Neural crest cell (in vitro differentiated cells): ENCODE measurements around the gene TWIST1. TPM values are rescaled to one million over a fixed set of nuclear protein-coding genes. Genes with fewer than 3 reads are reported as not detected.
A peak's percentile ranks its signal among the peaks of the same experiment; 100 is the strongest.

Source experiments
- DNase-seq: peaks from one replicate; pipeline ENCODE4 v3.0.0; 2021; ENCODE audit warnings: low read depth, mixed read lengths, low spot score
- H3K27ac Mint-ChIP-seq: one replicate; pipeline ENCODE4 v1.8.0; 2021; ENCODE audit warnings: mild to moderate bottlenecking, mixed read lengths; ENCODE audit not compliant: unreplicated experiment
- H3K27me3 Mint-ChIP-seq: 2 replicates; pipeline ENCODE4 v1.8.0; 2021; ENCODE audit warnings: low read depth, mild to moderate bottlenecking, mixed read lengths
- H3K36me3 Mint-ChIP-seq: 2 replicates; pipeline ENCODE4 v1.8.0; 2021; ENCODE audit warnings: low read depth, mild to moderate bottlenecking, mixed read lengths
- H3K4me1 Mint-ChIP-seq: 2 replicates; pipeline ENCODE4 v1.8.0; 2021; ENCODE audit warnings: mixed read lengths
- H3K4me3 Mint-ChIP-seq: one replicate; pipeline ENCODE4 v1.8.0; 2021; ENCODE audit warnings: mild to moderate bottlenecking, mixed read lengths
- H3K9me3 Mint-ChIP-seq: 2 replicates; pipeline ENCODE4 v1.8.0; 2021; ENCODE audit warnings: mixed read lengths
- total RNA-seq: library from RNA; stranded (reverse); gene quantifications from 2 replicates; pipeline ENCODE4 v1.2.1, GENCODE V29; 2021
- TF ChIP-seq, protein P1 (sequence below): fragments of 200-600 bp; sonication (generic); conservative IDR thresholded peaks from 2 replicates; pipeline ENCODE4 v1.5.0; 2021; ENCODE audit warnings: antibody characterized with exemption, mild to moderate bottlenecking

Gene TWIST1
- total RNA-seq, 1 donor from 2014 or later = 8.1 TPM

DNA sequence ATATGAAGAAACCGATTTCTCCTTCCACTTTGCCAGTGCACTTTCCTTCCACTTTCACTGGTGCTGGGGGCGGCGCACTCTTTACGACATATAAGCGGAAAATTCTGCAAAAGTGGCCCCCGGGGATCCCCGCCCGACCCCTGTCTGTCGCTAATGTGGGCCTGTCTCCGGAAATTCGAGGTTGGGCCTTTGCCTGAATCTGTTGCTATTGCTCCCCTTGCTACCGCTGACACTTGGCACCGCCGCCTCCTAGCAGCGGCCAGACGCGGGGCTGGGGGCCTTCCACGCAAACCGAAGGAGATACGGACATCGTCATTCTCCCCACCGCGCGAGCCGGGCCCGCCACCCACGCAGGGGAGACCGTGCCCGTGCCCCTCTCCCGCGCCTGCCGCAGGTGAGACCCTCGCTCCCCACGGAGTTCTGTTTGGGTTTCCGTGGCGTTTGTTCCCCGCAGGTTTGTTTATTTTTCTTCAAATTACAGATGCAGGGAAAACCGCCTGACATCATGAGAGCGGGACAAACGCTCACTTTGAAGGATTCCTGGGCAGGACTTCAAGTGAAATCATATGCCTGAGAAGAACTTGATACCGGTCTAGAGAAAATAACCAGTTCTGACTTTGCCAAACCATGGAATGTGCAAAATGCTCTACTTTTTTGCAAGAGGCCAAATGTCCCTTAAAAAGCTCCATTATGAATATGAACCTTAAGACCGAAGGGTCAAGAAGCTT lies 5.0 kb downstream of the TWIST1 start:
- no peak for DNase-seq
- Mint-ChIP-seq H3K9me3 (no peaks in the 10 kb centered on the region), H3K4me1 (peaks cover 14% of the 10 kb centered on the region), H3K4me3 (no peak overlapping the region), H3K36me3 (no peaks in the 10 kb centered on the region), H3K27ac (no peak overlapping the region), H3K27me3 (peaks cover 95% of the 10 kb centered on the region)
- TF ChIP-seq, protein P1, sequence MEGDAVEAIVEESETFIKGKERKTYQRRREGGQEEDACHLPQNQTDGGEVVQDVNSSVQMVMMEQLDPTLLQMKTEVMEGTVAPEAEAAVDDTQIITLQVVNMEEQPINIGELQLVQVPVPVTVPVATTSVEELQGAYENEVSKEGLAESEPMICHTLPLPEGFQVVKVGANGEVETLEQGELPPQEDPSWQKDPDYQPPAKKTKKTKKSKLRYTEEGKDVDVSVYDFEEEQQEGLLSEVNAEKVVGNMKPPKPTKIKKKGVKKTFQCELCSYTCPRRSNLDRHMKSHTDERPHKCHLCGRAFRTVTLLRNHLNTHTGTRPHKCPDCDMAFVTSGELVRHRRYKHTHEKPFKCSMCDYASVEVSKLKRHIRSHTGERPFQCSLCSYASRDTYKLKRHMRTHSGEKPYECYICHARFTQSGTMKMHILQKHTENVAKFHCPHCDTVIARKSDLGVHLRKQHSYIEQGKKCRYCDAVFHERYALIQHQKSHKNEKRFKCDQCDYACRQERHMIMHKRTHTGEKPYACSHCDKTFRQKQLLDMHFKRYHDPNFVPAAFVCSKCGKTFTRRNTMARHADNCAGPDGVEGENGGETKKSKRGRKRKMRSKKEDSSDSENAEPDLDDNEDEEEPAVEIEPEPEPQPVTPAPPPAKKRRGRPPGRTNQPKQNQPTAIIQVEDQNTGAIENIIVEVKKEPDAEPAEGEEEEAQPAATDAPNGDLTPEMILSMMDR = no peak

DNA sequence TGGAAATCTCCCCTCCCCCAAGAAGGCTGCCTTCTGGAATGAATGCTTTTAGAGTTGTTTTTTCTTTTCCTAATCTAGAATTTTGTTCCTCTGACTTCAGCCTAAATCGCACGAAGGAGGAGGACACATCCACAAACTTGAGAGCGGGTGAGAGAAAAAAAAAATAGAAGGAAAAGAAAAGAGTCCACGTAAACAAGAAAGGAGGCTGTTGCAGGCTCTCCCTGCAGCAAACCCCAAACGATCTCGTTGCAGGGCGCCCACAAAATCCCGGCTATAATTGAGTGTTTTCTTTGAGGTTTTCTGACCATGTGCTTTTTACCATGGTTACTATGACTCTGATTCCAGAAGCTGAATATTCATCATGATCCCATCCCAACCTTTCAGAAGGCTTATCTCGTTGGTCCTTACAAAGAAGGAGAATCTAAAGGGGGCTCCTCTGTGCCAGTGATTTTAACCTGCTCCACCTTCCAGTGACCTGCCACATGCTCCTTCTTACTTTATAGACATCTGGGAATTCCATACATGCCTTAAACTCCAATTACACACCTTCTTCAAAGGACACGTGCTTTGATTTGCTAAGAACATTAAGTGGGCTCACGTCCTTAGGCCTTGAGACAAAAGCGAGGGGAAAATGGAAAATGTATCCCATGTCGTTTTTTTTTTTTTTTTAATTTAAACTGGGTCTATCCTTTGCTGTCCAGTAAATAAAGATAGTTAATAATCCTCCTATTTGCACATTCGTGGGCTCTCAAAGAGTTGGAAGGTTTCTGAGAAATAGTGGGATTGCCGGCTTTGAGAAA lies 5.8 kb downstream of the TWIST1 start:
- no peak overlapping the region for H3K27ac Mint-ChIP-seq
- DNase-seq = no peak
- TF ChIP-seq, protein P1 = no peak
- H3K27me3 Mint-ChIP-seq = peaks cover 99% of the 10 kb centered on the region
- H3K4me3 Mint-ChIP-seq = peak overlapping the region; percentile 60
- peaks cover 21% of the 10 kb centered on the region for H3K4me1 Mint-ChIP-seq
- no peaks in the 10 kb centered on the region for H3K9me3 Mint-ChIP-seq
- no peaks in the 10 kb centered on the region for H3K36me3 Mint-ChIP-seq

DNA sequence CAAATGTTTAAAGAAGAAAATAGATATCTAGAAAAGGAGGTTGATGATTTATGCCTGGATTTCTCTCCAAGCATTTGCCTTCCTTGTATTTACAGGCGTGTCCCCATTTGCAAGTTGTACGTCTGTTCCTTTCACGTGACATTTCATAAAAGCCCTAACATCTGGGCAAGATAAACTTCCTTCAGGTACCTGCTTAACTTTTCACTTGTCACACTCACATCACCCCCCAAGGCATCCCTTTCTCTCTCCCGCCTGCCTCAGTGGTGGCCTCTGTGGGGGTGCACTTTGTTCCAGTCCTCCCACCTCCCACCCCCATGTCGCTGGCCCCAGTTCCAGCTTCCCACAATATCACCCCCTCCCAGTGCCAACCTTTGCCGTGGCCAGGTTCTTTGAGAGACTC lies 6.7 kb downstream of the TWIST1 start:
- Mint-ChIP-seq H3K4me3 (peak overlapping the region; percentile 60), H3K27me3 (peaks cover 99% of the 10 kb centered on the region), H3K27ac (no peak overlapping the region), H3K36me3 (no peaks in the 10 kb centered on the region), H3K9me3 (no peaks in the 10 kb centered on the region), H3K4me1 (peaks cover 25% of the 10 kb centered on the region)
- DNase-seq = no peak
- TF ChIP-seq, protein P1 = no peak

DNA sequence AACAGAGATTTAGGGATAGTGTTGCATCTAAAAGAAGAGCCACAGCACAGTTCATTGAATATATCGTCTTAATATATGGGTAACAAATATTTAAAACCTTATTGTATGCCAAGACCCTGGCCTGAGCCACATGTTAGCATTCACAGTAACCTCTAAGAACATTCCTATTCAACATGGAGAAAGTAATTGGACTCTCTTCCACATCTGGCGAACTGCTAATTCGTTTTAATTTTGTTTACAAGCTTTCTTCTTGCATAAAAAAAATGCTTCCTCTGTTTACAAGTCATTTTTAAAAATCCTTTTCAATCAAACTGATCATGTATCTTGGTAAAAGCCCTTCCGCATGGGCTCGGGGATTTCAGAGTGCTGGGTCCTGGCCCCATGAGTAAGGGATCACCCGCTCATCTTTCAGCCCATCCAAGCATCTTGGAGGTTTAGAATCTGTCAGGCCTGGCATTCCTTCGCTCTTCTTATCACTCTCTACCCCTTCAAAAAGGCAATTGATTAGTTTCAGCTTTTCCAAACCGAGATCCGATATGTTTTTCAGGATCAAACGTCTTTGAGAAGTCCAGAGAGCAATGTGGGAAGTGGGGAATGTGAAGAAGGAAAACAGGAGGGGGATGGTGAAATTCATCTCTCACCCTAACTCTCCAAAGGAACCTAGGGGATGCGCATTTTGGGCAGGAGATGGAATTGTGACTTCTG lies 7.3 kb downstream of the TWIST1 start:
- Mint-ChIP-seq H3K9me3 (no peaks in the 10 kb centered on the region), H3K4me3 (peak overlapping the region; percentile 7), H3K27ac (no peak overlapping the region), H3K4me1 (peaks cover 25% of the 10 kb centered on the region), H3K36me3 (no peaks in the 10 kb centered on the region), H3K27me3 (peaks cover 100% of the 10 kb centered on the region)
- no peak for DNase-seq
- TF ChIP-seq, protein P1 = no peak
